WI38 (cell line): ENCODE results near the gene SKAP1.

Experiments used
- H3K4me3 ChIP-seq: 2 replicates; pipeline ENCODE4 v1.5.1; 2011; ENCODE audit warnings: low read depth, mild to moderate bottlenecking, control low read depth, low read length
- CTCF ChIP-seq: IDR thresholded peaks from 2 replicates; pipeline ENCODE4 v1.5.1; 2012; ENCODE audit warnings: low read depth, mild to moderate bottlenecking, control low read depth, low read length

Gene SKAP1

GRCh38 chr17:48143629-48144028, 286.4 kb downstream of the SKAP1 start:
- TF ChIP-seq CTCF: no peak
- H3K4me3 ChIP-seq: no peak overlapping the region

- TF ChIP-seq CTCF: no peak
- no peak overlapping the region for H3K4me3 ChIP-seq
Observed at GRCh38 chr17:48139944-48140343, 290.1 kb downstream of the SKAP1 start.

GRCh38 chr17:48137656-48138055, 292.4 kb downstream of the SKAP1 start:
- no peak overlapping the region for H3K4me3 ChIP-seq
- TF ChIP-seq CTCF: no peak

- H3K4me3 ChIP-seq: no peak overlapping the region
- TF ChIP-seq CTCF: no peak
Observed at GRCh38 chr17:48134912-48135480, 295.0 kb downstream of the SKAP1 start.

DNA sequence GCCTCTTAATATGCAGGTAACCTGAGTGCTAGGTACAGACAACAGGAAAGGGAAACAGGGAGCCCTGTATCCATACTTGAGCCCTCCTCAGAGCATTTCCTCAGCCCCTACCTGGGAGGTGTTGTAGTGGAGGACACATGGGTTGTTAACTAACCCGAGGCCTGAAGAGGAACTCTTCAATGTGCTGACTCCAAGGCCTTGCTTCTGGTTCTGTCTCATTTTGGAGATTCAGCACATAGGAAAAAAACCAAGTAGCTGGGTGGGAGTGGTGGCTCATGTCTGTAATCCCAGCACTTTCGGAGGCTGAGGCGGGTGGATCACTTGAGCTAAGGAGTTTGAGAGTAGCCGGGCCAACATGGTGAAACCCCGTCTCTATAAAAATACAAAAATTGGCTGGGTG, 297.6 kb downstream of the SKAP1 start:
- TF ChIP-seq CTCF: no peak
- no peak overlapping the region for H3K4me3 ChIP-seq

DNA sequence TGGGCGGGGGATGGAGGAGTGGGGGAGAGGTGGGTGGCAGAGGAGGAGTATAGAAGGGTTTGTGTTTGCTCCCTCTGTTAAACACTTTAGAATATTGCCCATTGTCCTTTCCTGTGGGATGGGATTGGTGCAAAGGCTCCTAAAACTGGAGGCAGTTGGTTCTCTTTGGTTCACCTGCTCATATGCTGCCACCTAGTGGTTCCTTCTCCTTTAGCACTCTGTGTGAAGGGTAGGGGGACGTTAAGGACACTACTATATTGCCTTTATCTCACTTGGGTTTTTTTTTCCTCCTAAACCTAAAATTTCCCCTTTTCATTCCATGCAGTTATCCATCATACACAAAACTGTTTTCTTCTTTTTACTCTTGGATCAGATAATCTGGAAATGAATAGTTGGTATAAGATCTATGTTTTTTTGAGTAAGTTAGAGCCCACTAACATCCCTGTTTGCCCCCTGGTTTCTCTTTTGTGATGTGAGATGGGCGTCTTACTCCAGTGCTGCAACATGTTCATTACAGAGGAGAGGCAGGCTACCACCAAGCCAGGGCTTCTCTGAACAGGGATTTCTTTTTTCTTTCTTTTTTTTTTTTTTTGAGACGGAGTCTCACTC, 298.7 kb downstream of the SKAP1 start:
- H3K4me3 ChIP-seq: no peak overlapping the region
- TF ChIP-seq CTCF: peak; percentile 73

- no peak for TF ChIP-seq CTCF
- H3K4me3 ChIP-seq: no peak overlapping the region
Observed at GRCh38 chr17:48129981-48130380, 300.0 kb downstream of the SKAP1 start.
